Stomach (tissue), 4 donors: ENCODE data around the gene FAM124B.

Experiments
- POLR2A ChIP-seq, 4 donors: fragments of 450-650 bp; IDR thresholded peaks; one replicate each; pipeline ENCODE4 v1.6.1; 2016; ENCODE audit warnings: antibody characterized with exemption in 4 of 4, control low read depth in 2 of 4, mild to moderate bottlenecking in 1 of 4, moderate library complexity in 1 of 4
- POLR2AphosphoS5 ChIP-seq, 3 donors: sonication (generic); formaldehyde crosslinking; IDR thresholded peaks; one replicate each; pipeline ENCODE4 v1.6.1; 2016; ENCODE audit warnings: antibody characterized with exemption in 3 of 3

GRCh38 chr2:224400174-224400810 is 1.6 kb downstream of the FAM124B start:
- TF ChIP-seq POLR2AphosphoS5 (IDR thresholded peaks at IDR 0.05) (no peak), POLR2A (IDR thresholded peaks at IDR 0.05) (no peak)
